HUES48 (cell line): ENCODE measurements around the gene PLCB1.
"Not testable (repeated sequence)": the region's sequence is repeated elsewhere in the genome, so short reads cannot be mapped to it uniquely, and the experiment has no call there.

Source experiments
- H3K27ac ChIP-seq: one replicate; pipeline ENCODE4 v1.7.0; 2013; ENCODE audit warnings: low read depth, low read length, inconsistent platforms
- H3K27me3 ChIP-seq: 2 replicates; pipeline ENCODE4 v1.6.1; 2013; ENCODE audit warnings: mild to moderate bottlenecking, low read length; ENCODE audit not compliant: control insufficient read depth, insufficient read depth
- H3K36me3 ChIP-seq: 2 replicates; pipeline ENCODE4 v1.6.1; 2013; ENCODE audit warnings: low read length; ENCODE audit not compliant: control insufficient read depth, insufficient read depth
- H3K4me1 ChIP-seq: 2 replicates; pipeline ENCODE4 v1.6.1; 2013; ENCODE audit warnings: mild to moderate bottlenecking, low read length; ENCODE audit not compliant: control insufficient read depth, insufficient read depth
- H3K4me3 ChIP-seq: 2 replicates; pipeline ENCODE4 v1.5.1; 2013; ENCODE audit warnings: mild to moderate bottlenecking, low read depth, low read length
- H3K9ac ChIP-seq: 2 replicates; pipeline ENCODE4 v1.6.1; 2013; ENCODE audit warnings: mild to moderate bottlenecking, low read depth, low read length, moderate library complexity
- H3K9me3 ChIP-seq: 2 replicates; pipeline ENCODE4 v1.6.1; 2013; ENCODE audit warnings: low read length; ENCODE audit not compliant: control insufficient read depth, insufficient read depth

Gene PLCB1

DNA sequence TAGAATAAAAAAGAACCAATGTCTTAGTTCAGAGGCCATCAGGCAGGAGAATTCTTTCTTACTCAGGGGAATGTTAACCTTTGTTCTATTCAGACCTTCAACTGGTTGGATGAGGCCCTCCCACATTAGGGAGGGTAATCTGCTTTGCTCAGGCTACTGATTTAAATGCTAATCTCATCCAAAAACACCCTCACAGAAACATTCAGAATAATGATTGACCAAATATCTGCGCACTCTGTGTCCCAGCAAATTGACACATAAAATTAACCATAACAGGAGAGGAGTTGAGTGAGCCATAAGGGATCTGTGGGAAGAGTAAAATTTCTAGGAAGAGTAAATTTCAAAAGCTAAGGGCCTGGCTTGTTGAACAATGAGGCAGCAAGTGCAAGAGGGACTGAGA is 702.8 kb downstream of the PLCB1 start:
- Histone ChIP-seq H3K9ac (no peak overlapping the region), H3K27ac (no peak overlapping the region), H3K4me3 (no peak overlapping the region), H3K9me3 (no peaks in the 10 kb centered on the region), H3K4me1 (no peaks in the 10 kb centered on the region), H3K27me3 (no peaks in the 10 kb centered on the region), H3K36me3 (no peaks in the 10 kb centered on the region)

DNA sequence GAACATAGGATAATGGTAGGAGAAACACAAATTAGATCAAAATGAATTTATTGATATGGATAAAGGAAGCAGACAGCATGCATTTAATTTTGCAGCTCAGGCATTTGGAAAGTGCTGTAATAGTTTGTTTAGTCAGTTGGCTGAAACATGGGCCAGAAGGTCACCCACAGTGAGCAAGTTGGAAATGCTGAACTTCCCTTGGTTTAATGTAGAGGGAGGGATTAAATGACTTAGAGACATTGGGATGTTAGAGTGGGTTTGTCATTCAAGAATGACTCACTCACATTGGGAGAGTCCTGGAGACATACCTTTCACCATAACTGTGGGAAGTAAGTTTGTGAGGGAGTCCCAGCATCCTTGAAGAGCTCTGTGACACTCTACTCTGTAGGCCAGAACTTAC is 705.3 kb downstream of the PLCB1 start:
- H3K4me1 ChIP-seq, result no peaks in the 10 kb centered on the region
- H3K4me3 ChIP-seq, result no peak overlapping the region
- H3K9ac ChIP-seq, result no peak overlapping the region
- no peak overlapping the region for H3K27ac ChIP-seq
- H3K27me3 ChIP-seq, result no peaks in the 10 kb centered on the region
- H3K36me3 ChIP-seq, result no peaks in the 10 kb centered on the region
- no peaks in the 10 kb centered on the region for H3K9me3 ChIP-seq

- Histone ChIP-seq H3K9ac (no peak overlapping the region), H3K36me3 (no peaks in the 10 kb centered on the region), H3K27ac (no peak overlapping the region)
Observed at GRCh38 chr20:8842525-8842924, 710.5 kb downstream of the PLCB1 start.

DNA sequence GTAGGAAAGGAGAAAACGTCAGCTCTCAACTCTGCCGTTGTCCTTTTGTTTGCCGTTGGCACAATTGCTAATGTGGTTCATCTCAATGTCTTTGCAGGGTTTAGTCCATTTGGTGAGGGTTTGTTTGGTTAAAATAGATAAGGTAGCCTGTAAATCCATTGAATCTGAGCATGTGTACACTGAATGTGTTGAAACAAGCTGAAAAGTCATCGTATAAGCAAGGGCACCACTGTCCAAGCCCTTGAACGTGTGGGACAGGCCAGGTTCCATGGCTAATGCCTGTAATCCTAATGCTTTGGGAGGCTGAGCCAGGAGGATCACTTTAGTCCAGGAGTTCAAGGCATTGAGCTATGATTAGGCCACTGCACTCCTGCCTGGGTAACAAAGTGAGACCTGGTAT is 712.1 kb downstream of the PLCB1 start:
- no peaks in the 10 kb centered on the region for H3K9me3 ChIP-seq
- H3K4me3 ChIP-seq, result no peak overlapping the region
- H3K27ac ChIP-seq, result no peak overlapping the region
- no peaks in the 10 kb centered on the region for H3K27me3 ChIP-seq
- H3K36me3 ChIP-seq, result no peaks in the 10 kb centered on the region
- no peaks in the 10 kb centered on the region for H3K4me1 ChIP-seq
- no peak overlapping the region for H3K9ac ChIP-seq

More at GRCh38 chr20:8842525-8842924, 710.5 kb downstream of the PLCB1 start:
- H3K27me3 ChIP-seq, result no peaks in the 10 kb centered on the region
- H3K4me3 ChIP-seq, result no peak overlapping the region
- no peaks in the 10 kb centered on the region for H3K4me1 ChIP-seq
- no peaks in the 10 kb centered on the region for H3K9me3 ChIP-seq

GRCh38 chr20:8849990-8850389 is 717.9 kb downstream of the PLCB1 start:
- Histone ChIP-seq H3K4me3 (no peak overlapping the region), H3K36me3 (no peaks in the 10 kb centered on the region), H3K4me1 (peaks cover 10% of the 10 kb centered on the region), H3K27me3 (no peaks in the 10 kb centered on the region), H3K9ac (no peak overlapping the region), H3K9me3 (no peaks in the 10 kb centered on the region), H3K27ac (no peak overlapping the region)

DNA sequence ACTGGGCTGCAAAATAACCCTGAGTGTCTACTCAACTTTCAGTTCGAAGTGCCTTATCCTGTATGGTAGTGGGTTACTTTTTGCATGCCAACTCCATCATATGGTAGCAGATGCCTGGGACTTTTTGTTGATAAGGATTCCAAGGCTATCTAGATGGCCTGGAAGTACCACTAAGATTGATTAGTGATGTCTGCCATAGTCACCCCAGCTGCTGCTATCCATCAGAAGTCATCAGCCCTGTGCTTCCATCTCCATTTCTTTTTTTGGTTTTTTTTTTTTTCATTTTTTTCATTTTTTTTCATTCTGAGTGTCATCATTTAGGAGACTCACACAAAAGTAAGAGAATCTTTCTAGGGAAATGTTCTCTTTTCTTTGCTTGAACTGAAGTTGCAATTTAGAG is 719.4 kb downstream of the PLCB1 start:
- Histone ChIP-seq H3K9me3 (no peaks in the 10 kb centered on the region), H3K36me3 (no peaks in the 10 kb centered on the region), H3K27me3 (no peaks in the 10 kb centered on the region), H3K27ac (no peak overlapping the region), H3K9ac (no peak overlapping the region), H3K4me1 (peaks cover 10% of the 10 kb centered on the region), H3K4me3 (no peak overlapping the region)

GRCh38 chr20:8851919-8852318 is 719.9 kb downstream of the PLCB1 start:
- H3K27ac ChIP-seq, H3K4me3 ChIP-seq, H3K27me3 ChIP-seq, H3K36me3 ChIP-seq, H3K9ac ChIP-seq, H3K9me3 ChIP-seq: not testable (repeated sequence)
- H3K4me1 ChIP-seq, result peaks cover 10% of the 10 kb centered on the region

GRCh38 chr20:8853211-8853610 is 721.1 kb downstream of the PLCB1 start:
- not testable (repeated sequence) for H3K9ac ChIP-seq, H3K27ac ChIP-seq, H3K36me3 ChIP-seq, H3K9me3 ChIP-seq, H3K4me3 ChIP-seq, H3K27me3 ChIP-seq
- H3K4me1 ChIP-seq, result peaks cover 10% of the 10 kb centered on the region

GRCh38 chr20:8853805-8854338 is 721.8 kb downstream of the PLCB1 start:
- H3K36me3 ChIP-seq, result no peaks in the 10 kb centered on the region
- peaks cover 10% of the 10 kb centered on the region for H3K4me1 ChIP-seq
- no peaks in the 10 kb centered on the region for H3K27me3 ChIP-seq
- no peak overlapping the region for H3K27ac ChIP-seq
- H3K9me3 ChIP-seq, result no peaks in the 10 kb centered on the region; the same call in 1 of the 2 replicates
- no peak overlapping the region for H3K9ac ChIP-seq
- no peak overlapping the region for H3K4me3 ChIP-seq

- no peaks in the 10 kb centered on the region for H3K27me3 ChIP-seq
- no peak overlapping the region for H3K27ac ChIP-seq
- peaks cover 10% of the 10 kb centered on the region for H3K4me1 ChIP-seq
- no peak overlapping the region for H3K4me3 ChIP-seq
- no peaks in the 10 kb centered on the region for H3K36me3 ChIP-seq
- H3K9ac ChIP-seq, result no peak overlapping the region
- H3K9me3 ChIP-seq, result no peaks in the 10 kb centered on the region; the same call in 1 of the 2 replicates
Observed at GRCh38 chr20:8854571-8854970, 722.5 kb downstream of the PLCB1 start.

GRCh38 chr20:8855315-8855714 is 723.2 kb downstream of the PLCB1 start:
- Histone ChIP-seq H3K36me3 (no peaks in the 10 kb centered on the region), H3K4me3 (no peak overlapping the region), H3K4me1 (peaks cover 10% of the 10 kb centered on the region), H3K27ac (no peak overlapping the region), H3K27me3 (no peaks in the 10 kb centered on the region), H3K9me3 (no peaks in the 10 kb centered on the region; the same call in 1 of the 2 replicates), H3K9ac (no peak overlapping the region)

DNA sequence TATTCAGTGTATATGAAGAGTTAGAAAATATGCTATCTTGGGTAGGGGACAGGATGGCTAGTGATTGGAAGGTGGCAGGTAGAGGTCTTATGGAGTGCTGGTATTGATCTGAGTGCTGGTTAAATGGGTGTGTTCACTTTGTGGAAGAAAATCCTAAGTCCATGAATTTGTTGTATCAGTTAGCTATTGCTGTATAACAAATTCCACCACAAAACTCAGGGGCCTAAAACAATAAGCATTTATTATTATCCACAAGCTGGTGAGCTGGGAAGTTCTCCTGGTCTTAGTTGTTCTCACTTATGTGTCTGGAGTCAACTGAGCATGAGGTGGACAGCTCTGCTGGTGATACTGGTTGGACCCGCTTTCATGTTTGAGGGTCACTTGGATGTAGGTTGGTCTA is 724.6 kb downstream of the PLCB1 start:
- H3K4me1 ChIP-seq, result peaks cover 10% of the 10 kb centered on the region

More for the DNA sequence above, 724.6 kb downstream of the PLCB1 start:
- H3K36me3 ChIP-seq, result no peaks in the 10 kb centered on the region
- H3K9ac ChIP-seq, result no peak overlapping the region
- no peaks in the 10 kb centered on the region for H3K27me3 ChIP-seq
- H3K9me3 ChIP-seq, result no peaks in the 10 kb centered on the region; the same call in 1 of the 2 replicates
- H3K27ac ChIP-seq, result no peak overlapping the region
- H3K4me3 ChIP-seq, result no peak overlapping the region
